GM19240 (cell line): ENCODE measurements around the gene MT1M.
A peak's percentile ranks its signal among the peaks of the same experiment; 100 is the strongest.

Experiments
- DNase-seq: peaks from one replicate; pipeline ENCODE4 v3.0.0; 2011; ENCODE audit warnings: low spot score; ENCODE audit not compliant: insufficient read length

MT1M gene

GRCh38 chr16:56628486-56629350, 3.7 kb upstream of the MT1M start:
- no peak for DNase-seq

GRCh38 chr16:56629531-56629930, 2.9 kb upstream of the MT1M start:
- DNase-seq = no peak

- peak; percentile 67 for DNase-seq
These were observed 2.3 kb upstream of the MT1M start for GRCh38 chr16:56630134-56630533.

GRCh38 chr16:56631197-56631596, 1.3 kb upstream of the MT1M start:
- DNase-seq = no peak

GRCh38 chr16:56631832-56632155, 665 bp upstream of the MT1M start:
- DNase-seq = no peak

- no peak for DNase-seq
These were observed 448 bp downstream of the MT1M start for GRCh38 chr16:56632848-56633365.

- no peak for DNase-seq
These were observed 1.1 kb downstream of the MT1M start for GRCh38 chr16:56633535-56633934.

- no peak for DNase-seq
These were observed 2.4 kb downstream of the MT1M start for GRCh38 chr16:56634715-56635440.

GRCh38 chr16:56635441-56635967, 3.0 kb downstream of the MT1M start:
- no peak for DNase-seq

GRCh38 chr16:56636616-56637413, 4.4 kb downstream of the MT1M start:
- no peak for DNase-seq

GRCh38 chr16:56637814-56638750, 5.6 kb downstream of the MT1M start, which contains the start of gene MT1A:
MT1A (plus strand) TSS chr16:56638666; CDS start chr16:56638739, 73 bp downstream.
- DNase-seq = no peak

- DNase-seq = no peak
These were observed 6.6 kb downstream of the MT1M start for GRCh38 chr16:56639045-56639444.

GRCh38 chr16:56640076-56640475, 7.6 kb downstream of the MT1M start:
- no peak for DNase-seq

- no peak for DNase-seq
These were observed 8.7 kb downstream of the MT1M start for GRCh38 chr16:56641166-56641565.

GRCh38 chr16:56643080-56643778, 10.8 kb downstream of the MT1M start:
- DNase-seq = no peak

- DNase-seq = no peak
These were observed 11.4 kb downstream of the MT1M start for GRCh38 chr16:56643833-56644232.

- DNase-seq = no peak
These were observed 12.9 kb downstream of the MT1M start for GRCh38 chr16:56645311-56645710.

GRCh38 chr16:56645838-56646237, 13.4 kb downstream of the MT1M start:
- DNase-seq = no peak

- DNase-seq = no peak
These were observed 15.4 kb downstream of the MT1M start for GRCh38 chr16:56647641-56648431.
